K562 (cell line): ENCODE data around the gene SF3A2. TPM values are rescaled to one million over a fixed set of nuclear protein-coding genes. Genes with fewer than 3 reads are reported as not detected.

Experiments used
- ATAC-seq: fragments of 200-7000 bp; cut with Tn5 transposase; 3 replicates; pipeline ENCODE4 v1.9.1; 2020; ENCODE audit warnings: moderate library complexity
- BruUV-seq: library from RNA; stranded (reverse); fragments of 400-500 nt; replicated peaks from 2 replicates; lab custom pipeline; 2021; lab: Mats Ljungman, UMichigan
- CTCF ChIA-PET: fragments of 300-600 bp; formaldehyde crosslinking; extraction: SDS; loops from one replicate; lab custom pipeline; 2021; ENCODE audit warnings: low intra/inter-chr PET ratio; lab: Yijun Ruan, JAX
- POLR2A ChIA-PET: fragments of 300-600, 350-650 bp; sonication (Branson Sonifier 250); formaldehyde crosslinking; extraction: SDS; loops from one replicate; lab custom pipeline; 2021; ENCODE audit warnings: antibody characterized with exemption, inconsistent platforms; lab: Yijun Ruan, JAX
- DNase-seq, 4 experiments: peaks; one replicate each; pipeline versions ENCODE4 v3.0.0 to v3.0.0-alpha.2; 2011 to 2018; ENCODE audit warnings: low spot score in 3 of 4, mixed read lengths in 3 of 4; ENCODE audit errors: extremely low read depth in 1 of 4
- FAIRE-seq: peaks from 2 replicates; lab custom pipeline; 2011; peaks lifted over from hg19 to GRCh38; lab: Jason Lieb, UNC
- H2AFZ ChIP-seq: 2 replicates; pipeline ENCODE4 v1.6.0; 2011; ENCODE audit warnings: low read depth, low read length, control low read depth, inconsistent platforms
- H3K27ac ChIP-seq: fragments of 200-600 bp; 3 replicates; pipeline ENCODE4 v1.8.0; 2011; ENCODE audit warnings: low read depth, mild to moderate bottlenecking, control low read depth, inconsistent platforms, low read length, moderate library complexity, mixed read lengths; ENCODE audit errors: extremely low read depth
- H3K27me3 ChIP-seq, 2 experiments: fragments of 300-600 bp in 1 of 2; 2 replicates in 1 of 2; 3 replicates in 1 of 2; pipeline versions ENCODE4 v1.6.0 to v1.8.0; 2011; ENCODE audit warnings: inconsistent platforms in 2 of 2, low read length in 2 of 2, mild to moderate bottlenecking in 1 of 2, mixed read lengths in 1 of 2, moderate library complexity in 1 of 2; ENCODE audit not compliant: control insufficient read depth in 2 of 2, insufficient read depth in 2 of 2
- H3K36me3 ChIP-seq: fragments of 300-600 bp; 3 replicates; pipeline ENCODE4 v1.8.0; 2011; ENCODE audit warnings: mild to moderate bottlenecking, low read length, inconsistent platforms; ENCODE audit not compliant: control insufficient read depth, insufficient read depth
- H3K4me1 ChIP-seq, 2 experiments: fragments of 200-600 bp in 1 of 2; replicated peaks in 1 of 2; 2 replicates in 1 of 2; 3 replicates in 1 of 2; pipeline versions ENCODE4 v1.5.1 to v1.8.0; 2011; ENCODE audit warnings: inconsistent platforms in 2 of 2, low read length in 2 of 2, mild to moderate bottlenecking in 1 of 2, mixed read lengths in 1 of 2, moderate library complexity in 1 of 2; ENCODE audit not compliant: control insufficient read depth in 2 of 2, insufficient read depth in 2 of 2
- H3K4me2 ChIP-seq: 2 replicates; pipeline ENCODE4 v1.6.1; 2011; ENCODE audit warnings: low read length, control low read depth, inconsistent platforms, mixed read lengths; ENCODE audit not compliant: insufficient read depth
- H3K4me3 ChIP-seq: fragments of 200-600 bp; sonication (generic), shearing (Covaris generic); 2 replicates; pipeline ENCODE4 v1.5.1; 2016; ENCODE audit warnings: control low read depth, inconsistent platforms
- H3K79me2 ChIP-seq: fragments of 200-600 bp; 3 replicates; pipeline ENCODE4 v1.8.0; 2011; ENCODE audit warnings: low read length, inconsistent platforms; ENCODE audit not compliant: control insufficient read depth, insufficient read depth
- H3K9ac ChIP-seq, 2 experiments: 2 replicates each; pipeline versions ENCODE4 v1.6.0 to v1.6.1; 2011; ENCODE audit warnings: low read depth in 2 of 2, low read length in 2 of 2, control low read depth in 1 of 2, inconsistent platforms in 1 of 2, mild to moderate bottlenecking in 1 of 2, mixed read lengths in 1 of 2; ENCODE audit not compliant: insufficient read depth in 1 of 2
- H3K9me1 ChIP-seq: one replicate; pipeline ENCODE4 v1.6.0; 2011; ENCODE audit warnings: inconsistent platforms, mild to moderate bottlenecking, low read length, moderate library complexity; ENCODE audit not compliant: control insufficient read depth, insufficient read depth
- H3K9me3 ChIP-seq: replicated peaks from 2 replicates; pipeline ENCODE4 v1.5.1; 2011; ENCODE audit warnings: low read depth, low read length, inconsistent platforms; ENCODE audit not compliant: control insufficient read depth, insufficient read depth
- H4K20me1 ChIP-seq: replicated peaks from 2 replicates; pipeline ENCODE4 v1.6.1; 2011; ENCODE audit warnings: low read length, inconsistent platforms, mixed read lengths; ENCODE audit not compliant: control insufficient read depth, insufficient read depth
- CBX1 ChIP-seq: sonication (generic); IDR thresholded peaks from 2 replicates; pipeline ENCODE4 v1.6.1; 2016; ENCODE audit warnings: antibody characterized with exemption, low read depth, mild to moderate bottlenecking
- NCOR1 ChIP-seq: fragments of 450-650 bp; IDR thresholded peaks from 2 replicates; pipeline ENCODE4 v1.6.1; 2016; ENCODE audit warnings: mild to moderate bottlenecking, moderate library complexity
- NR2C2 ChIP-seq, 2 experiments: fragments of 200-800 bp in 1 of 2; sonication (Bioruptor generic) in 1 of 2; sonication (generic) in 1 of 2; formaldehyde crosslinking in 1 of 2; IDR thresholded peaks; 2 replicates each; pipeline versions ENCODE4 v1.6.1 to v1.8.0; 2016 to 2022; ENCODE audit warnings: mild to moderate bottlenecking in 1 of 2, missing compliant biosample characterization in 1 of 2, missing genetic modification characterization in 1 of 2, missing genetic modification reagents in 1 of 2
- NR4A1 ChIP-seq, 2 experiments: fragments of 250-450 bp in 1 of 2; fragments of 450-650 bp in 1 of 2; sonication (Bioruptor Pico) in 1 of 2; IDR thresholded peaks; 2 replicates each; pipeline versions ENCODE4 v1.4.0 to v1.6.1; 2016 to 2020; ENCODE audit warnings: mild to moderate bottlenecking in 2 of 2, missing compliant biosample characterization in 1 of 2, missing genetic modification characterization in 1 of 2, moderate library complexity in 1 of 2
- PTBP1 ChIP-seq: fragments of 200-400 bp; formaldehyde crosslinking; IDR thresholded peaks from 2 replicates; pipeline ENCODE4 v1.6.1; 2017; ENCODE audit warnings: low read depth, low read length
- SMARCB1 ChIP-seq: IDR thresholded peaks from 2 replicates; pipeline ENCODE4 v1.6.1; 2011; ENCODE audit warnings: improper control_type of control experiment, low read depth; ENCODE audit not compliant: insufficient read length
- TAF7 ChIP-seq: fragments of 450-650 bp; IDR thresholded peaks from 2 replicates; pipeline ENCODE4 v1.6.1; 2016; ENCODE audit warnings: missing genetic modification characterization, missing compliant biosample characterization
- U2AF2 ChIP-seq: fragments of 200-400 bp; formaldehyde crosslinking; optimal IDR thresholded peaks from 2 replicates; pipeline ENCODE3; 2017; ENCODE audit warnings: low read depth, mild to moderate bottlenecking, low read length
- ZNF23 ChIP-seq: fragments of 250-450 bp; sonication (Bioruptor Pico); IDR thresholded peaks from 2 replicates; pipeline ENCODE4 v1.4.0; 2020; ENCODE audit warnings: mild to moderate bottlenecking
- ZNF41 ChIP-seq: fragments of 250-450 bp; sonication (Bioruptor Pico); conservative IDR thresholded peaks from 2 replicates; pipeline ENCODE4 v1.4.0; 2020; ENCODE audit warnings: mild to moderate bottlenecking
- ZNF444 ChIP-seq: fragments of 250-450 bp; sonication (Bioruptor Pico); IDR thresholded peaks from 2 replicates; pipeline ENCODE4 v1.4.0; 2020; ENCODE audit warnings: mild to moderate bottlenecking, moderate library complexity
- WGBS: fragments of 100-300 bp; shearing (Covaris generic); methylation state at CpG from one replicate; pipeline ENCODE4 v1.1.6; 2016; ENCODE audit warnings: low coverage, mixed read lengths; ENCODE audit not compliant: insufficient coverage; ENCODE audit errors: missing lambda C conversion rate; 5-methylcytosine and 5-hydroxymethylcytosine counted together
- in situ Hi-C: fragments of 300-500 bp; cut with MboI; formaldehyde crosslinking; loops from 4 replicates; pipeline ENCODE4 v1.15.0; 2018; ENCODE audit warnings: inconsistent platforms, mixed read lengths
- intact Hi-C: fragments of 100-400 bp; cut with micrococcal nuclease; formaldehyde crosslinking; loops from 2 replicates; pipeline ENCODE4 v1.14.2; 2022
- polyA plus RNA-seq, 8 experiments: library from polyadenylated mRNA; depleted of rRNA in 4 of 8; stranded (reverse) in 5 of 8; unstranded in 3 of 8; fragments of >200 nt; fragmentation: Nextera tagmentation in 2 of 8; fragmentation: Illumina TruSeq in 1 of 8; extraction: Ambion mirVana in 2 of 8; extraction: Trizol in 1 of 8; gene quantifications; 2 replicates each; pipeline versions ENCODE4 v1.2.1 to v1.2.3, GENCODE V29; 2011 to 2014; ENCODE audit warnings: inconsistent platforms in 1 of 8, missing spikeins in 1 of 8
- total RNA-seq, 7 experiments: library from RNA; depleted of rRNA in 6 of 7; stranded (reverse); fragments of >200 nt in 6 of 7; fragmentation: Illumina TruSeq in 2 of 7; extraction: Trizol in 2 of 7; gene quantifications; 2 replicates each; pipeline versions ENCODE4 v1.2.1 to v1.2.3, GENCODE V29; 2011 to 2021; ENCODE audit warnings: low replicate concordance in 1 of 7
- TF ChIP-seq, protein P1 (sequence below), 2 experiments: fragments of 450-650 bp; conservative IDR thresholded peaks; 2 replicates each; pipeline ENCODE4 v1.6.1; 2017; ENCODE audit warnings: mild to moderate bottlenecking in 2 of 2, moderate library complexity in 2 of 2
- TF ChIP-seq, protein P2 (sequence below): sonication (generic); formaldehyde crosslinking; IDR thresholded peaks from 2 replicates; pipeline ENCODE4 v1.8.1; 2023; ENCODE audit warnings: mild to moderate bottlenecking, missing genetic modification reagents

SF3A2 gene
- total and polyA plus RNA-seq, 9 of the 15 experiments (the other 6 are each of a cell fraction or from before 2014, with no cell fraction given), result 0.17 to 194 (median 22.8) TPM

DNA sequence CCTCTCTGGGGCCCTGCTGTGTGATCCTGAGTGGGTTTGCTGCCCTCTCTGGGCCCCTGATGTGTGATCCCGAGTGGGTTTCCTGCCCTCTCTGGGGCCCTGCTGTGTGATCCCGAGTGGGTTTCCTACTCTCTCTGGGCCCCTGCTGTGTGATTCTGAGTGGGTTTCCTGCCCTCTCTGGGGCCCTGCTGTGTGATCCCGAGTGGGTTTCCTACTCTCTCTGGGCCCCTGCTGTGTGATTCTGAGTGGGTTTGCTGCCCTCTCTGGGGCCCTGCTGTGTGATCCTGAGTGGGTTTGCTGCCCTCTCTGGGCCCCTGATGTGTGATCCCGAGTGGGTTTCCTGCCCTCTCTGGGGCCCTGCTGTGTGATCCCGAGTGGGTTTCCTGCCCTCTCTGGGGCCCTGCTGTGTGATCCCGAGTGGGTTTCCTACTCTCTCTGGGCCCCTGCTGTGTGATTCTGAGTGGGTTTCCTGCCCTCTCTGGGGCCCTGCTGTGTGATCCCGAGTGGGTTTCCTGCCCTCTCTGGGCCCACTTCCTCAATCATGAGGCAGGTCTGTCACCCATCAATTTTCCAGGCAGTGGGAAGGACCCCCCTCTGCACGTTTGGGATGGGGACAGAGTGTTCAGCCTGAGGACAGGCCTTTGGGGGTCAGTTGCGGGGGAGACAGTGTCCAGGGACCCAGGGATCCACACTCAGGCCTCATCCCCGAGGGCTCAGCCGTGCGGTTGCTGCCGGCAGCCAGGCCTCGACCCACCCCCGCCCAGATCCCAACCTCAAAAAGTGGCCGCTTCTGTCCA is 44.8 kb downstream of the SF3A2 start (continued):
- peak; percentile 70; the same call in 1 of the 2 replicates for TF ChIP-seq PTBP1
- TF ChIP-seq CBX1, result 0 out of 2 replicates have a peak, but pooled peaks have one; percentile 19

DNA sequence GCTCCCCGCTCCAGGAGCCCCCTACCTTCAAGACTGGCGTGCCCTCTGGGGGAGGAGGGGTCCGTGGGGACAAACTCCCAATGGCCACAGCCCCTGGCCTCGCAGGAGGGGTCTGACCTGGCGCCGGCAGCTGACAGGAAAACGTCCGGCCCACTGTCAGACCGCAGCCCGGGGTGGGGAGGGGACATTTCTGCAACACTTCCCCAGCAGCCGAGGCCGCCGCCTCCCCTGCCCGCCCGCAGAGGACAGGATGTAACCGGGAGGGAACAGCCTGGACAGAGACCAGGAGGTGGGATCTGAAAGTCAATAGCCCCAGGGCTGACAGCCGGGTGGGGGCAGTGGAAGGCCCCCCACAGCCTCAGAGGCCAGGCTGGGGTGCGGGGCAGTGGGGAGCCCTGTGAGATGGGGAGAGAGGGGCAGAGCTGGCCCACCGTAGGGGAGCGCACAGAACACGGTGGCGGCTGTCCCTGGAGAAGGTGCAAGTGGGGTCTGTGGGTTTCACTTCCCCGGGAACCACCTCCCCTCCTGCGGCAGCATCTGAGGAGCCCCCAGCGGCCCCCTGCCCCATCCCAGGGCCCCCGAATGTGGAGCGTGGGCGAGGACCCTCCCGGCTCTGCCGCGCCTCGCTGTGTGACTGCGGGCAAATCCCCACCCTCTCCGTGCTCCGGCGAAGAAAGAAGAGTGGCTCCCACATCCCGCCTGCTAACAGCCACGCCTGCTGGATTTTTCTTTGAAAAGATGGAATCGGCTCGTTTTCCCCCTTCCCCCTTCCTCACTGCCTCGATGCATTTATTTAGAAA is 45.6 kb downstream of the SF3A2 start, which contains the start of gene PEAK3:
Gene PEAK3 (minus strand): TSS at position 114 of the 800 bp plus-strand sequence. CDS start 1,244 bp downstream, outside the sequence.
- Histone ChIP-seq H3K4me2 (peak within 1 kb of the TSS; percentile 35), H3K36me3 (no peaks in the 10 kb centered on the region), H3K9ac (peak within 1 kb of the TSS in 1 of 2 experiments; percentile 90; a peak in 3 of 4 replicates), H4K20me1 (no peaks in the 10 kb centered on the region), H3K4me1 (peaks cover 0 to 27% of the 10 kb centered on the region in 2 experiments; a peak in 3 of 5 replicates), H3K9me3 (no peaks in the 10 kb centered on the region), H3K79me2 (no peaks in the 10 kb centered on the region), H3K4me3 (peak within 1 kb of the TSS; percentile 11; the same call in 1 of the 2 replicates), H3K27ac (peak within 1 kb of the TSS; percentile 10; the same call in 1 of the 3 replicates), H3K9me1 (no peaks in the 10 kb centered on the region), H3K27me3 (no peaks in the 10 kb centered on the region), H2AFZ (peak within 1 kb of the TSS; percentile 49)
- BruUV-seq, result no TSS peak
- ChIA-PET POLR2A (interaction anchor here (0.6 to 1.4 kb wide), 6 partner anchors 9 to 190 kb away, joined by 3 to 5 read pairs (median 3); no protein-coding TSS in a partner anchor), CTCF (no interaction called here)
- ATAC-seq (peak; percentile 86), FAIRE-seq (no peak), DNase-seq (peak; percentile 56 to 75 (median 64))
- intact Hi-C loops, result no loop called here
- 31% methylated on average over 23 of the region's 41 CpGs for WGBS
- in situ Hi-C loops, result loop anchor here (5.0 kb wide), 1 partner anchor 105 kb away; no protein-coding TSS in a partner anchor
- TF ChIP-seq NCOR1, result no peak
- TF ChIP-seq, protein P1, sequence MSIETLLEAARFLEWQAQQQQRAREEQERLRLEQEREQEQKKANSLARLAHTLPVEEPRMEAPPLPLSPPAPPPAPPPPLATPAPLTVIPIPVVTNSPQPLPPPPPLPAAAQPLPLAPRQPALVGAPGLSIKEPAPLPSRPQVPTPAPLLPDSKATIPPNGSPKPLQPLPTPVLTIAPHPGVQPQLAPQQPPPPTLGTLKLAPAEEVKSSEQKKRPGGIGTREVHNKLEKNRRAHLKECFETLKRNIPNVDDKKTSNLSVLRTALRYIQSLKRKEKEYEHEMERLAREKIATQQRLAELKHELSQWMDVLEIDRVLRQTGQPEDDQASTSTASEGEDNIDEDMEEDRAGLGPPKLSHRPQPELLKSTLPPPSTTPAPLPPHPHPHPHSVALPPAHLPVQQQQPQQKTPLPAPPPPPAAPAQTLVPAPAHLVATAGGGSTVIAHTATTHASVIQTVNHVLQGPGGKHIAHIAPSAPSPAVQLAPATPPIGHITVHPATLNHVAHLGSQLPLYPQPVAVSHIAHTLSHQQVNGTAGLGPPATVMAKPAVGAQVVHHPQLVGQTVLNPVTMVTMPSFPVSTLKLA (conservative IDR thresholded peaks at IDR 0.05), result no peak
- TF ChIP-seq NR4A1 (CRISPR knock-in tag; IDR thresholded peaks at IDR 0.05), result 0 out of 2 replicates have a peak, but pooled peaks have one; percentile 25
- no peak for TF ChIP-seq NR4A1 (tag; IDR thresholded peaks at IDR 0.05)
- no peak for TF ChIP-seq ZNF444 (CRISPR knock-in tag)
- TF ChIP-seq TAF7 (tag), result no peak
- no peak for TF ChIP-seq NR2C2 (CRISPR knock-in tag; IDR thresholded peaks at IDR 0.05)
- no peak for TF ChIP-seq NR2C2 (tag; IDR thresholded peaks at IDR 0.05)
- TF ChIP-seq, protein P2, sequence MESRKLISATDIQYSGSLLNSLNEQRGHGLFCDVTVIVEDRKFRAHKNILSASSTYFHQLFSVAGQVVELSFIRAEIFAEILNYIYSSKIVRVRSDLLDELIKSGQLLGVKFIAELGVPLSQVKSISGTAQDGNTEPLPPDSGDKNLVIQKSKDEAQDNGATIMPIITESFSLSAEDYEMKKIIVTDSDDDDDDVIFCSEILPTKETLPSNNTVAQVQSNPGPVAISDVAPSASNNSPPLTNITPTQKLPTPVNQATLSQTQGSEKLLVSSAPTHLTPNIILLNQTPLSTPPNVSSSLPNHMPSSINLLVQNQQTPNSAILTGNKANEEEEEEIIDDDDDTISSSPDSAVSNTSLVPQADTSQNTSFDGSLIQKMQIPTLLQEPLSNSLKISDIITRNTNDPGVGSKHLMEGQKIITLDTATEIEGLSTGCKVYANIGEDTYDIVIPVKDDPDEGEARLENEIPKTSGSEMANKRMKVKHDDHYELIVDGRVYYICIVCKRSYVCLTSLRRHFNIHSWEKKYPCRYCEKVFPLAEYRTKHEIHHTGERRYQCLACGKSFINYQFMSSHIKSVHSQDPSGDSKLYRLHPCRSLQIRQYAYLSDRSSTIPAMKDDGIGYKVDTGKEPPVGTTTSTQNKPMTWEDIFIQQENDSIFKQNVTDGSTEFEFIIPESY, result peak; percentile 46; the same call in 1 of the 2 replicates
- TF ChIP-seq SMARCB1, result no peak
- no peak for TF ChIP-seq U2AF2
- no peak for TF ChIP-seq ZNF23 (CRISPR knock-in tag)
- TF ChIP-seq ZNF41 (CRISPR knock-in tag), result no peak
